Left renal pelvis (tissue), 4 donors: ENCODE measurements around the gene PRKCE. TPM values are rescaled to one million over a fixed set of nuclear protein-coding genes. Genes with fewer than 3 reads are reported as not detected.

Source experiments
- DNase-seq, 4 donors: peaks; one replicate each; pipeline ENCODE4 v3.0.0-alpha.2; 2013; ENCODE audit warnings: low read depth in 4 of 4, low spot score in 3 of 4
- polyA plus RNA-seq, 4 donors: library from polyadenylated mRNA; unstranded; fragments of 120-200 nt; gene quantifications; one replicate each; pipeline ENCODE4 v1.2.1, GENCODE V29; 2013; ENCODE audit not compliant: insufficient read length in 4 of 4

Gene PRKCE
- polyA plus RNA-seq, 4 donors: 8.2 to 16.0 (median 9.0) TPM

GRCh38 chr2:46023165-46023854 lies 371.8 kb downstream of the PRKCE start:
- no peak for DNase-seq

GRCh38 chr2:46024146-46024779 lies 372.8 kb downstream of the PRKCE start:
- DNase-seq: no peak

GRCh38 chr2:46025081-46025480 lies 373.6 kb downstream of the PRKCE start:
- DNase-seq: no peak

GRCh38 chr2:46025676-46026075 lies 374.2 kb downstream of the PRKCE start:
- DNase-seq: no peak

GRCh38 chr2:46026431-46026830 lies 375.0 kb downstream of the PRKCE start:
- no peak for DNase-seq

GRCh38 chr2:46029332-46029811 lies 377.9 kb downstream of the PRKCE start:
- no peak for DNase-seq

GRCh38 chr2:46030330-46030729 lies 378.9 kb downstream of the PRKCE start:
- DNase-seq: no peak

GRCh38 chr2:46032161-46032813 lies 380.8 kb downstream of the PRKCE start:
- no peak for DNase-seq

GRCh38 chr2:46032996-46033395 lies 381.5 kb downstream of the PRKCE start:
- DNase-seq: no peak

- DNase-seq: no peak
Measured at GRCh38 chr2:46034535-46034934, 383.1 kb downstream of the PRKCE start.

- no peak for DNase-seq
Measured at GRCh38 chr2:46036929-46037328, 385.5 kb downstream of the PRKCE start.

GRCh38 chr2:46039543-46040303 lies 388.2 kb downstream of the PRKCE start:
- DNase-seq: no peak

- no peak for DNase-seq
Measured at GRCh38 chr2:46040563-46041155, 389.2 kb downstream of the PRKCE start.

GRCh38 chr2:46041434-46041833 lies 390.0 kb downstream of the PRKCE start:
- no peak for DNase-seq

- no peak for DNase-seq
Measured at GRCh38 chr2:46042207-46042637, 390.7 kb downstream of the PRKCE start.

- DNase-seq: no peak
Measured at GRCh38 chr2:46042711-46043110, 391.2 kb downstream of the PRKCE start.

GRCh38 chr2:46045888-46046287 lies 394.4 kb downstream of the PRKCE start:
- no peak for DNase-seq

GRCh38 chr2:46047290-46047689 lies 395.8 kb downstream of the PRKCE start:
- no peak for DNase-seq

- DNase-seq: no peak
Measured at GRCh38 chr2:46048693-46049092, 397.2 kb downstream of the PRKCE start.

- DNase-seq: no peak
Measured at GRCh38 chr2:46050027-46050426, 398.6 kb downstream of the PRKCE start.

GRCh38 chr2:46050489-46050888 lies 399.0 kb downstream of the PRKCE start:
- no peak for DNase-seq
